ENCODE data around the gene LMBR1.

- TF ChIP-seq SP1 (IDR thresholded peaks at IDR 0.05) (no peak), SP1 (CRISPR knock-in tag; IDR thresholded peaks at IDR 0.05) (no peak), CTCF (CRISPR knock-in tag; IDR thresholded peaks at IDR 0.05) (no peak), POLR2A (IDR thresholded peaks at IDR 0.05; ENCODE audit: insufficient read depth in 1 of 2, low read depth in 2 of 2, low read length in 2 of 2) (no peak)
These were observed 235.3 kb downstream of the LMBR1 start for GRCh38 chr7:156657681-156658080.

Data from HepG2 (cell line).